WTC11 (cell line): Measurements from ENCODE around the gene EP400.

ENCODE experiments used
- CTCF ChIP-seq: fragments of 200-600 bp; IDR thresholded peaks from 2 replicates; pipeline ENCODE4 v1.8.0; 2022; ENCODE audit warnings: antibody characterized with exemption
- MLX ChIP-seq: sonication (generic); formaldehyde crosslinking; IDR thresholded peaks from 2 replicates; pipeline ENCODE4 v1.8.1; 2023; ENCODE audit warnings: mild to moderate bottlenecking, missing genetic modification reagents, moderate library complexity
- USF1 ChIP-seq: sonication (generic); formaldehyde crosslinking; IDR thresholded peaks from 2 replicates; pipeline ENCODE4 v1.8.0; 2022; ENCODE audit warnings: mild to moderate bottlenecking, missing genetic modification reagents
- ZNF425 ChIP-seq: fragments of 250-450 bp; sonication (Bioruptor Pico); conservative IDR thresholded peaks from 2 replicates; pipeline ENCODE4 v1.9.0; 2021; ENCODE audit warnings: mild to moderate bottlenecking

- TF ChIP-seq CTCF (no peak), MLX (CRISPR knock-in tag) (no peak), ZNF425 (no peak), USF1 (no peak)
These were observed 103.9 kb downstream of the EP400 start for GRCh38 chr12:132053338-132054330.
